Measurements from ENCODE around the gene NKG7. TPM values are rescaled to one million over a fixed set of nuclear protein-coding genes. Genes with fewer than 3 reads are reported as not detected.

NKG7 gene
- total and polyA plus RNA-seq, 2 of the 13 experiments (the other 11 are each of a cell fraction or from before 2014, with no cell fraction given), result 0.40 TPM; not detected in 1

DNA sequence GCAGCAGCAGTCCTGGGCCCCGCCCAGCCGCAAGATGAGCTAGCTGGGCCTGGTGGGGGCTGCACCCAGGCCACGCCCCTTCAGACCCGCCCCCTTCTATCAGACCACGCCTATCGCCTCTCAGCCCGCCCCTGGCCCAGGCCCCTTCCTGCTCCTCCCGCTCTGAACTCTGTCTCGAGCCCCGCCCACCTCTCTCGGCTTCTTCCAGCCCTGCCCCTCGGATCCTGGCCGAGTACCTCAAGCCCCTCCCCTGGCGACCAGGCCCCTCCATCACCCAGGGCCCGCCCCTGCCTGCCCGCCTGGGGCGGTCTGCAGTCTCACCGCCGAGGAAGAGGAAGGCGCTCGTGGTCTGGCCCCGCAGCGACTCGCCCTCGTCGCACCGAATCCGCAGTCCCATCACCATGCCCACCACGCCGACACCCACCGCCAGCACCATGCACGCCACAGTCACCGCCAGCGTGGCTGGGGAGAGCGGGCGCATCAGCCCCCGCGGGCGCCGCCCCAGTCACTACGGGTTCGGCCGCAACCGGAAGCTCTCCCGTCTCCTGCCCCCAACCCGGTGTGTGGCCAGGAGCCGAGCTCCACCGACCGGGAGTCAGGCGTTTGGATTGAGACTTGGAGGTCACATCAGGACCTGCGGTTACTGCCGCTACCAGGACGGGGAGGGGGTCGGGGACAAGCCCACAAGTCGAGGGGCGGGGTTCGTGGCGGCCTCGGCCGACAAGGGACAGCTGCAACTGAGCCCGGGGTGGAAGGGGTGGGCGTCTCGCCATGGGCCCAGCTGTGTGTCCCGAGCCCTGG is 4.7 kb downstream of the NKG7 start (continued):
- TF ChIP-seq, protein P1, sequence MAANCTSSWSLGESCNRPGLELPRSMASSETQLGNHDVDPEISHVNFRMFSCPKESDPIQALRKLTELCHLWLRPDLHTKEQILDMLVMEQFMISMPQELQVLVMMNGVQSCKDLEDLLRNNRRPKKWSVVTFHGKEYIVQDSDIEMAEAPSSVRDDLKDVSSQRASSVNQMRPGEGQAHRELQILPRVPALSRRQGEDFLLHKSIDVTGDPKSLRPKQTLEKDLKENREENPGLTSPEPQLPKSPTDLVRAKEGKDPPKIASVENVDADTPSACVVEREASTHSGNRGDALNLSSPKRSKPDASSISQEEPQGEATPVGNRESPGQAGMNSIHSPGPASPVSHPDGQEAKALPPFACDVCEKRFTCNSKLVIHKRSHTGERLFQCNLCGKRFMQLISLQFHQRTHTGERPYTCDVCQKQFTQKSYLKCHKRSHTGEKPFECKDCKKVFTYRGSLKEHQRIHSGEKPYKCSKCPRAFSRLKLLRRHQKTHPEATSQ (CRISPR knock-in tag; IDR thresholded peaks at IDR 0.05; ENCODE audit: borderline replicate concordance), result no peak
- TF ChIP-seq, protein P2, sequence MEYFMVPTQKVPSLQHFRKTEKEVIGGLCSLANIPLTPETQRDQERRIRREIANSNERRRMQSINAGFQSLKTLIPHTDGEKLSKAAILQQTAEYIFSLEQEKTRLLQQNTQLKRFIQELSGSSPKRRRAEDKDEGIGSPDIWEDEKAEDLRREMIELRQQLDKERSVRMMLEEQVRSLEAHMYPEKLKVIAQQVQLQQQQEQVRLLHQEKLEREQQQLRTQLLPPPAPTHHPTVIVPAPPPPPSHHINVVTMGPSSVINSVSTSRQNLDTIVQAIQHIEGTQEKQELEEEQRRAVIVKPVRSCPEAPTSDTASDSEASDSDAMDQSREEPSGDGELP (IDR thresholded peaks at IDR 0.05; ENCODE audit: borderline replicate concordance, low read depth), result peak; percentile 10; the same call in 1 of the 2 replicates
- TF ChIP-seq, protein P3, sequence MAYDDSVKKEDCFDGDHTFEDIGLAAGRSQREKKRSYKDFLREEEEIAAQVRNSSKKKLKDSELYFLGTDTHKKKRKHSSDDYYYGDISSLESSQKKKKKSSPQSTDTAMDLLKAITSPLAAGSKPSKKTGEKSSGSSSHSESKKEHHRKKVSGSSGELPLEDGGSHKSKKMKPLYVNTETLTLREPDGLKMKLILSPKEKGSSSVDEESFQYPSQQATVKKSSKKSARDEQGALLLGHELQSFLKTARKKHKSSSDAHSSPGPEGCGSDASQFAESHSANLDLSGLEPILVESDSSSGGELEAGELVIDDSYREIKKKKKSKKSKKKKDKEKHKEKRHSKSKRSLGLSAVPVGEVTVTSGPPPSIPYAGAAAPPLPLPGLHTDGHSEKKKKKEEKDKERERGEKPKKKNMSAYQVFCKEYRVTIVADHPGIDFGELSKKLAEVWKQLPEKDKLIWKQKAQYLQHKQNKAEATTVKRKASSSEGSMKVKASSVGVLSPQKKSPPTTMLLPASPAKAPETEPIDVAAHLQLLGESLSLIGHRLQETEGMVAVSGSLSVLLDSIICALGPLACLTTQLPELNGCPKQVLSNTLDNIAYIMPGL (CRISPR knock-in tag; IDR thresholded peaks at IDR 0.05; ENCODE audit: borderline replicate concordance in 1 of 2, low read depth in 1 of 2), result peak; percentile 67 to 84; a peak in 3 of 4 replicates
- no peak; the same call in 1 of the 2 replicates for TF ChIP-seq MIER3 (CRISPR knock-in tag; IDR thresholded peaks at IDR 0.05; ENCODE audit: borderline replicate concordance)
- TF ChIP-seq ZNF382 (CRISPR knock-in tag; IDR thresholded peaks at IDR 0.05; ENCODE audit: borderline replicate concordance), result no peak
- peak; percentile 76; the same call in 1 of the 2 replicates for TF ChIP-seq ZNF552 (CRISPR knock-in tag; IDR thresholded peaks at IDR 0.05; ENCODE audit: borderline replicate concordance)
- TF ChIP-seq ATRX (CRISPR knock-in tag; IDR thresholded peaks at IDR 0.05; ENCODE audit: borderline replicate concordance), result no peak
- peak; percentile 81 for TF ChIP-seq ZNF781 (CRISPR knock-in tag; IDR thresholded peaks at IDR 0.05; ENCODE audit: borderline replicate concordance, not compliant biosample characterization)
- peak; percentile 54; the same call in 1 of the 2 replicates for TF ChIP-seq ZNF543 (CRISPR knock-in tag; IDR thresholded peaks at IDR 0.05)
- no peak for TF ChIP-seq NCOA1 (CRISPR knock-in tag; IDR thresholded peaks at IDR 0.05)
- TF ChIP-seq ETS1 (CRISPR knock-in tag; IDR thresholded peaks at IDR 0.05), result no peak
- TF ChIP-seq, protein P4, sequence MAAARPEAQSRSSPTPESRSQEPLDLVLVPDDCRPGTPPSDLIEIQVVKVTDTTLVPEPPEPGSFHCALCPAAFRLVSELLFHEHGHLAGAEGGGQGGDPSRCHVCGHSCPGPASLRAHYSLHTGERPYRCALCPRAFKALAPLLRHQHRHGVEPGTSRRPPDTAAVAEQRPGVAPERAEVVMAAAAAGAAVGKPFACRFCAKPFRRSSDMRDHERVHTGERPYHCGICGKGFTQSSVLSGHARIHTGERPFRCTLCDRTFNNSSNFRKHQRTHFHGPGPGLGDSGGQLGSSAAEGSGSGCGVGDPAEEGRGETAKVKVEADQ (CRISPR knock-in tag; IDR thresholded peaks at IDR 0.05; ENCODE audit: borderline replicate concordance), result peak; percentile 60; the same call in 1 of the 2 replicates
- no peak for TF ChIP-seq ZNF3 (CRISPR knock-in tag; IDR thresholded peaks at IDR 0.05)
- TF ChIP-seq ZNF550 (CRISPR knock-in tag; IDR thresholded peaks at IDR 0.05; ENCODE audit: borderline replicate concordance), result no peak
- TF ChIP-seq ZNF451 (CRISPR knock-in tag; IDR thresholded peaks at IDR 0.05), result peak; percentile 87
- no peak for TF ChIP-seq KDM4B (CRISPR knock-in tag; IDR thresholded peaks at IDR 0.05)
- TF ChIP-seq ZNF891 (CRISPR knock-in tag; IDR thresholded peaks at IDR 0.05), result peak; percentile 61; the same call in 1 of the 2 replicates
- no peak for TF ChIP-seq JUN (CRISPR knock-in tag; IDR thresholded peaks at IDR 0.05)
- no peak for TF ChIP-seq U2AF2 (IDR thresholded peaks at IDR 0.05; ENCODE audit: low read depth, low read length)
- TF ChIP-seq DPF2 (CRISPR knock-in tag; IDR thresholded peaks at IDR 0.05; ENCODE audit: borderline replicate concordance, low read depth), result 0 out of 2 replicates have a peak, but pooled peaks have one; percentile 46
- TF ChIP-seq AGO2 (optimal IDR thresholded peaks at IDR 0.05; ENCODE audit: low read depth, low read length), result peak; percentile 98
- peak; percentile 73 for TF ChIP-seq KLF6 (CRISPR knock-in tag; IDR thresholded peaks at IDR 0.05)
- TF ChIP-seq ARNT (IDR thresholded peaks at IDR 0.05), result no peak

Data from HepG2 (cell line).